Neural progenitor cell (in vitro differentiated cells): ENCODE data around the gene CBFA2T2.
"Not testable (repeated sequence)": the region's sequence is repeated elsewhere in the genome, so short reads cannot be mapped to it uniquely, and the experiment has no call there.

ENCODE experiments used
- CTCF ChIP-seq: fragments of 200-600 bp; sonication (generic); IDR thresholded peaks from 2 replicates; pipeline ENCODE4 v1.5.1; 2017; ENCODE audit warnings: antibody characterized with exemption, mild to moderate bottlenecking
- EZH2 ChIP-seq: fragments of 200-600 bp; sonication (generic); IDR thresholded peaks from 2 replicates; pipeline ENCODE4 v1.6.1; 2017; ENCODE audit warnings: antibody characterized with exemption, mild to moderate bottlenecking, moderate library complexity

- TF ChIP-seq CTCF, EZH2: not testable (repeated sequence)
Measured at GRCh38 chr20:33698966-33699365, 209.1 kb downstream of the CBFA2T2 start.
